HG02973 (cell line): Measurements from ENCODE around the gene HNF1B.

Experiments used
- ATAC-seq: cut with Tn5 transposase; IDR thresholded peaks from one replicate; pipeline ENCODE4 v1.9.1; 2021; ENCODE audit warnings: moderate library complexity; ENCODE audit not compliant: unreplicated experiment

HNF1B gene

GRCh38 chr17:37761961-37762360 lies 17.1 kb upstream of the HNF1B start:
- ATAC-seq: no peak

- no peak for ATAC-seq
These were observed 16.2 kb upstream of the HNF1B start for GRCh38 chr17:37761059-37761458.

GRCh38 chr17:37759014-37759637 lies 14.3 kb upstream of the HNF1B start:
- no peak for ATAC-seq

- ATAC-seq: no peak
These were observed 11.2 kb upstream of the HNF1B start for GRCh38 chr17:37756051-37756450.

GRCh38 chr17:37755455-37755854 lies 10.6 kb upstream of the HNF1B start:
- ATAC-seq: no peak

GRCh38 chr17:37754363-37754762 lies 9.5 kb upstream of the HNF1B start:
- ATAC-seq: no peak

GRCh38 chr17:37752482-37752881 lies 7.6 kb upstream of the HNF1B start:
- ATAC-seq: no peak

GRCh38 chr17:37750768-37751475 lies 6.1 kb upstream of the HNF1B start:
- ATAC-seq: no peak

GRCh38 chr17:37750292-37750691 lies 5.4 kb upstream of the HNF1B start:
- no peak for ATAC-seq

GRCh38 chr17:37747222-37747621 lies 2.4 kb upstream of the HNF1B start:
- no peak for ATAC-seq

- ATAC-seq: no peak
These were observed 1.8 kb upstream of the HNF1B start for GRCh38 chr17:37746617-37747016.

- no peak for ATAC-seq
These were observed 1.1 kb upstream of the HNF1B start for GRCh38 chr17:37745801-37746426.

GRCh38 chr17:37744633-37744927 lies 279 bp downstream of the HNF1B start:
- ATAC-seq: no peak

GRCh38 chr17:37743875-37744632 lies 805 bp downstream of the HNF1B start:
- no peak for ATAC-seq

GRCh38 chr17:37743612-37743874 lies 1.3 kb downstream of the HNF1B start:
- no peak for ATAC-seq

GRCh38 chr17:37742762-37743611 lies 1.9 kb downstream of the HNF1B start:
- no peak for ATAC-seq

GRCh38 chr17:37742116-37742761 lies 2.6 kb downstream of the HNF1B start:
- no peak for ATAC-seq

GRCh38 chr17:37741341-37742115 lies 3.3 kb downstream of the HNF1B start:
- ATAC-seq: no peak

- ATAC-seq: no peak
These were observed 3.9 kb downstream of the HNF1B start for GRCh38 chr17:37740915-37741314.

- no peak for ATAC-seq
These were observed 6.9 kb downstream of the HNF1B start for GRCh38 chr17:37737971-37738370.
